Mesenchymal stem cell (in vitro differentiated cells and primary cell): ENCODE data around the gene HCRTR1.

Experiments
- DNase-seq: peaks from one replicate; pipeline ENCODE4 v3.0.0-alpha.2; 2013
- H2AFZ ChIP-seq: one replicate; pipeline ENCODE4 v1.6.1; 2013; ENCODE audit warnings: low read depth, mild to moderate bottlenecking, control low read depth, inconsistent platforms, low read length, moderate library complexity
- H2AK5ac ChIP-seq: 2 replicates; pipeline ENCODE4 v1.6.1; 2013; ENCODE audit warnings: low read length, moderate library complexity, mild to moderate bottlenecking, inconsistent platforms; ENCODE audit not compliant: severe bottlenecking
- H2BK120ac ChIP-seq: one replicate; pipeline ENCODE4 v1.6.1; 2013; ENCODE audit warnings: low read depth, mild to moderate bottlenecking, inconsistent platforms, low read length, moderate library complexity
- H2BK12ac ChIP-seq, 2 experiments: one replicate each; pipeline ENCODE4 v1.6.1; 2013; ENCODE audit warnings: inconsistent platforms in 2 of 2, low read length in 2 of 2, mild to moderate bottlenecking in 2 of 2, moderate library complexity in 2 of 2, control low read depth in 1 of 2
- H2BK15ac ChIP-seq: one replicate; pipeline ENCODE4 v1.6.1; 2013; ENCODE audit warnings: mild to moderate bottlenecking, low read depth, inconsistent platforms; ENCODE audit not compliant: poor library complexity, severe bottlenecking
- H2BK5ac ChIP-seq: 2 replicates; pipeline ENCODE4 v1.6.1; 2013; ENCODE audit warnings: low read depth, mild to moderate bottlenecking, low read length, control low read depth, inconsistent platforms; ENCODE audit not compliant: poor library complexity, severe bottlenecking
- H3K14ac ChIP-seq, 2 experiments: one replicate each; pipeline ENCODE4 v1.6.1; 2013; ENCODE audit warnings: inconsistent platforms in 2 of 2, low read length in 2 of 2, control low read depth in 1 of 2, mild to moderate bottlenecking in 1 of 2, moderate library complexity in 1 of 2
- H3K18ac ChIP-seq, 2 experiments: one replicate each; pipeline ENCODE4 v1.6.1; 2013; ENCODE audit warnings: inconsistent platforms in 2 of 2, low read length in 2 of 2, control low read depth in 1 of 2, low read depth in 1 of 2, mild to moderate bottlenecking in 1 of 2
- H3K23ac ChIP-seq, 2 experiments: one replicate each; pipeline ENCODE4 v1.6.1; 2013; ENCODE audit warnings: inconsistent platforms in 2 of 2, low read length in 2 of 2, mild to moderate bottlenecking in 2 of 2, moderate library complexity in 2 of 2, control low read depth in 1 of 2
- H3K27ac ChIP-seq: 2 replicates; pipeline ENCODE4 v1.5.1; 2013; ENCODE audit warnings: mild to moderate bottlenecking, moderate library complexity, low read length, control low read depth, inconsistent platforms; ENCODE audit not compliant: poor library complexity, severe bottlenecking
- H3K27me3 ChIP-seq, 2 experiments: 2 replicates each; pipeline versions ENCODE4 v1.6.1 to v1.7.0; 2013; ENCODE audit warnings: low read length in 2 of 2, mild to moderate bottlenecking in 2 of 2, moderate library complexity in 2 of 2, control low read depth in 1 of 2, inconsistent platforms in 1 of 2; ENCODE audit not compliant: control insufficient read depth in 1 of 2, insufficient read depth in 1 of 2
- H3K36me3 ChIP-seq, 2 experiments: 2 replicates each; pipeline versions ENCODE4 v1.6.1 to v1.7.0; 2013; ENCODE audit warnings: low read length in 2 of 2, control low read depth in 1 of 2, inconsistent platforms in 1 of 2, low read depth in 1 of 2, mild to moderate bottlenecking in 1 of 2; ENCODE audit not compliant: insufficient read depth in 2 of 2, control insufficient read depth in 1 of 2
- H3K4ac ChIP-seq, 2 experiments: one replicate each; pipeline ENCODE4 v1.6.1; 2013; ENCODE audit warnings: inconsistent platforms in 2 of 2, low read length in 2 of 2, mild to moderate bottlenecking in 2 of 2, moderate library complexity in 2 of 2, control low read depth in 1 of 2, low read depth in 1 of 2
- H3K4me1 ChIP-seq: 2 replicates; pipeline ENCODE4 v1.6.1; 2013; ENCODE audit warnings: low read depth, low read length, control low read depth; ENCODE audit not compliant: control insufficient read depth, insufficient read depth
- H3K4me2 ChIP-seq: 2 replicates; pipeline ENCODE4 v1.6.1; 2013; ENCODE audit warnings: low read length, mild to moderate bottlenecking, inconsistent platforms; ENCODE audit not compliant: poor library complexity, severe bottlenecking
- H3K4me3 ChIP-seq, 2 experiments: 2 replicates each; pipeline versions ENCODE4 v1.5.1 to v1.7.0; 2013; ENCODE audit warnings: low read length in 2 of 2, mild to moderate bottlenecking in 2 of 2, control low read depth in 1 of 2, low read depth in 1 of 2; ENCODE audit not compliant: insufficient read depth in 1 of 2
- H3K79me1 ChIP-seq: replicated peaks from 2 replicates; pipeline ENCODE4 v1.6.1; 2013; ENCODE audit warnings: mild to moderate bottlenecking, control low read depth, low read length, inconsistent platforms; ENCODE audit not compliant: poor library complexity, severe bottlenecking
- H3K9ac ChIP-seq: 2 replicates; pipeline ENCODE4 v1.7.0; 2013; ENCODE audit warnings: mild to moderate bottlenecking, low read length, moderate library complexity
- H3K9me3 ChIP-seq: 2 replicates; pipeline ENCODE4 v1.7.0; 2013; ENCODE audit warnings: mild to moderate bottlenecking, low read length; ENCODE audit not compliant: control insufficient read depth
- H4K8ac ChIP-seq: one replicate; pipeline ENCODE4 v1.6.1; 2013; ENCODE audit warnings: inconsistent platforms, mild to moderate bottlenecking, low read length, moderate library complexity
- H4K91ac ChIP-seq: one replicate; pipeline ENCODE4 v1.6.1; 2013; ENCODE audit warnings: mild to moderate bottlenecking, low read length, inconsistent platforms
- WGBS: methylation state at CpG from one replicate; pipeline ENCODE4 v1.1.7; 2013; ENCODE audit warnings: mixed read lengths; 5-methylcytosine and 5-hydroxymethylcytosine counted together

Gene HCRTR1

GRCh38 chr1:31607360-31607759 is 10.1 kb upstream of the HCRTR1 start:
- no peak for DNase-seq
- no peak overlapping the region for H2BK15ac ChIP-seq
- H3K14ac ChIP-seq = no peak overlapping the region
- H3K4me2 ChIP-seq = no peak overlapping the region
- H2BK12ac ChIP-seq = no peak overlapping the region
- no peak overlapping the region for H2BK5ac ChIP-seq
- H3K23ac ChIP-seq = no peak overlapping the region
- no peaks in the 10 kb centered on the region for H3K9me3 ChIP-seq
- H4K8ac ChIP-seq = no peak overlapping the region
- H2AK5ac ChIP-seq = no peak overlapping the region
- H2AFZ ChIP-seq = no peak overlapping the region
- H3K27ac ChIP-seq = no peak overlapping the region
- H3K4ac ChIP-seq = no peak overlapping the region
- no peak overlapping the region for H3K4me3 ChIP-seq
- H3K18ac ChIP-seq = no peak overlapping the region
- 87% methylated on average over 4 of the region's 5 CpGs for WGBS
- H3K4me1 ChIP-seq = no peaks in the 10 kb centered on the region
- H2BK120ac ChIP-seq = no peak overlapping the region
- H3K27me3 ChIP-seq = peaks cover 0 to 9% of the 10 kb centered on the region in 2 experiments
- no peaks in the 10 kb centered on the region for H3K36me3 ChIP-seq
- no peak overlapping the region for H4K91ac ChIP-seq
- H3K79me1 ChIP-seq = no peaks in the 10 kb centered on the region
- no peak overlapping the region for H3K9ac ChIP-seq

- no peak overlapping the region for H2BK12ac ChIP-seq
- no peak for DNase-seq
- no peaks in the 10 kb centered on the region for H3K36me3 ChIP-seq
- no peak overlapping the region for H2BK5ac ChIP-seq
- H2AK5ac ChIP-seq = no peak overlapping the region
- no peak overlapping the region for H2AFZ ChIP-seq
- no peak overlapping the region for H3K14ac ChIP-seq
- no peak overlapping the region for H2BK15ac ChIP-seq
- H3K9ac ChIP-seq = peak overlapping the region; percentile 17
- no peak overlapping the region for H3K18ac ChIP-seq
- no peak overlapping the region for H3K4me3 ChIP-seq
- no peaks in the 10 kb centered on the region for H3K9me3 ChIP-seq
- H4K91ac ChIP-seq = no peak overlapping the region
- peaks cover 5% of the 10 kb centered on the region for H3K4me1 ChIP-seq
- no peak overlapping the region for H3K23ac ChIP-seq
- no peak overlapping the region for H2BK120ac ChIP-seq
- no CpG with 5 or more reads among the region's 1 CpG for WGBS
- no peak overlapping the region for H3K4ac ChIP-seq
- H3K79me1 ChIP-seq = no peaks in the 10 kb centered on the region
- H3K4me2 ChIP-seq = no peak overlapping the region
- no peak overlapping the region for H3K27ac ChIP-seq
- H4K8ac ChIP-seq = no peak overlapping the region
- H3K27me3 ChIP-seq = peaks cover 0 to 9% of the 10 kb centered on the region in 2 experiments
Observed at GRCh38 chr1:31609514-31610118, 7.9 kb upstream of the HCRTR1 start.

GRCh38 chr1:31614414-31615005 is 3.0 kb upstream of the HCRTR1 start:
- Histone ChIP-seq H2BK5ac (no peak overlapping the region), H2AFZ (no peak overlapping the region), H3K9me3 (no peaks in the 10 kb centered on the region), H3K23ac (no peak overlapping the region), H3K79me1 (no peaks in the 10 kb centered on the region), H2BK120ac (no peak overlapping the region), H3K4me1 (peaks cover 20% of the 10 kb centered on the region), H4K91ac (no peak overlapping the region), H3K27ac (no peak overlapping the region), H3K36me3 (no peaks in the 10 kb centered on the region), H3K4ac (no peak overlapping the region), H3K4me3 (no peak overlapping the region), H4K8ac (no peak overlapping the region), H3K27me3 (peaks cover 30 to 35% of the 10 kb centered on the region in 2 experiments), H3K18ac (no peak overlapping the region), H2BK12ac (no peak overlapping the region), H2AK5ac (no peak overlapping the region), H2BK15ac (no peak overlapping the region), H3K9ac (no peak overlapping the region), H3K4me2 (no peak overlapping the region), H3K14ac (no peak overlapping the region)
- 84% methylated on average over 8 of the region's 8 CpGs for WGBS
- DNase-seq = no peak

- H3K4me2 ChIP-seq = no peak overlapping the region
Observed at GRCh38 chr1:31615414-31615813, 2.1 kb upstream of the HCRTR1 start.

More at GRCh38 chr1:31615414-31615813, 2.1 kb upstream of the HCRTR1 start:
- Histone ChIP-seq H3K4me3 (no peak overlapping the region), H2AK5ac (no peak overlapping the region), H3K36me3 (no peaks in the 10 kb centered on the region), H2AFZ (no peak overlapping the region), H4K8ac (no peak overlapping the region), H3K14ac (no peak overlapping the region), H3K27ac (no peak overlapping the region), H3K18ac (no peak overlapping the region), H3K23ac (no peak overlapping the region), H3K79me1 (no peaks in the 10 kb centered on the region), H2BK120ac (no peak overlapping the region), H2BK12ac (no peak overlapping the region), H3K4ac (no peak overlapping the region), H3K9me3 (no peaks in the 10 kb centered on the region), H2BK15ac (no peak overlapping the region), H3K27me3 (peaks cover 31 to 38% of the 10 kb centered on the region in 2 experiments), H3K9ac (no peak overlapping the region), H4K91ac (no peak overlapping the region), H3K4me1 (peaks cover 20% of the 10 kb centered on the region), H2BK5ac (no peak overlapping the region)
- DNase-seq = no peak
- WGBS = 97% methylated on average over 3 of the region's 6 CpGs
